SK-N-SH treated with all-trans-retinoic acid at 6 μM for 48 hours (cell line): ENCODE measurements around the gene FOXE1.

ENCODE experiments used
- ATAC-seq: fragments of 200-7000 bp; cut with Tn5 transposase; 3 replicates; pipeline ENCODE4 v1.9.1; 2020; ENCODE audit warnings: mild to moderate bottlenecking, moderate library complexity
- ARNTL ChIP-seq: fragments of 450-650 bp; formaldehyde crosslinking; IDR thresholded peaks from 2 replicates; pipeline ENCODE4 v1.5.0; 2020; ENCODE audit warnings: low read depth, mild to moderate bottlenecking, moderate library complexity, borderline replicate concordance
- BACH2 ChIP-seq: fragments of 250-450 bp; sonication (Bioruptor Pico); IDR thresholded peaks from 2 replicates; pipeline ENCODE4 v1.9.0; 2021; ENCODE audit warnings: mild to moderate bottlenecking, borderline replicate concordance
- CSDC2 ChIP-seq: fragments of 250-450 bp; sonication (Bioruptor Pico); IDR thresholded peaks from 2 replicates; pipeline ENCODE4 v1.5.0; 2020; ENCODE audit warnings: mild to moderate bottlenecking, moderate library complexity
- ESRRG ChIP-seq: fragments of 250-450 bp; sonication (Bioruptor Pico); IDR thresholded peaks from 2 replicates; pipeline ENCODE4 v1.6.1; 2021; ENCODE audit warnings: mild to moderate bottlenecking
- GLIS3 ChIP-seq: fragments of 250-450 bp; sonication (Bioruptor Pico); IDR thresholded peaks from 2 replicates; pipeline ENCODE4 v1.5.0; 2020; ENCODE audit warnings: mild to moderate bottlenecking, moderate library complexity
- ISL1 ChIP-seq: fragments of 250-450 bp; sonication (Bioruptor Pico); IDR thresholded peaks from 2 replicates; pipeline ENCODE4 v2.1.2; 2022; ENCODE audit warnings: mild to moderate bottlenecking, moderate library complexity
- OSR1 ChIP-seq: fragments of 250-450 bp; sonication (Bioruptor Pico); IDR thresholded peaks from 2 replicates; pipeline ENCODE4 v1.8.0; 2022; ENCODE audit warnings: moderate library complexity, mild to moderate bottlenecking, inconsistent platforms
- PATZ1 ChIP-seq: fragments of 250-450 bp; sonication (Bioruptor Pico); IDR thresholded peaks from 2 replicates; pipeline ENCODE4 v1.8.0; 2020; ENCODE audit warnings: mild to moderate bottlenecking, moderate library complexity, borderline replicate concordance
- POU6F1 ChIP-seq: fragments of 250-450 bp; sonication (Bioruptor Pico); IDR thresholded peaks from 2 replicates; pipeline ENCODE4 v1.8.0; 2021; ENCODE audit warnings: low read depth, mild to moderate bottlenecking, moderate library complexity, borderline replicate concordance
- PPARA ChIP-seq: fragments of 250-450 bp; sonication (Bioruptor Pico); IDR thresholded peaks from 2 replicates; pipeline ENCODE4 v1.5.0; 2020; ENCODE audit warnings: mild to moderate bottlenecking, borderline replicate concordance
- RARB ChIP-seq: fragments of 250-450 bp; sonication (Bioruptor Pico); IDR thresholded peaks from 2 replicates; pipeline ENCODE4 v1.8.0; 2021; ENCODE audit warnings: mild to moderate bottlenecking, moderate library complexity
- SNAI2 ChIP-seq: fragments of 250-450 bp; sonication (Bioruptor Pico); IDR thresholded peaks from 2 replicates; pipeline ENCODE4 v1.5.0; 2020; ENCODE audit warnings: mild to moderate bottlenecking, moderate library complexity
- TCF4 ChIP-seq: fragments of 250-450 bp; sonication (Bioruptor Pico); IDR thresholded peaks from 2 replicates; pipeline ENCODE4 v1.8.0; 2021; ENCODE audit warnings: mild to moderate bottlenecking, moderate library complexity, borderline replicate concordance
- TOX ChIP-seq: fragments of 250-450 bp; sonication (Bioruptor Pico); IDR thresholded peaks from 2 replicates; pipeline ENCODE4 v1.8.0; 2021; ENCODE audit warnings: mild to moderate bottlenecking, moderate library complexity, borderline replicate concordance
- ZC3H10 ChIP-seq: fragments of 250-450 bp; sonication (Bioruptor Pico); IDR thresholded peaks from 2 replicates; pipeline ENCODE4 v1.5.1; 2021; ENCODE audit warnings: mild to moderate bottlenecking, moderate library complexity
- ZFP3 ChIP-seq: fragments of 250-450 bp; sonication (Bioruptor Pico); IDR thresholded peaks from 2 replicates; pipeline ENCODE4 v1.5.0; 2020; ENCODE audit warnings: mild to moderate bottlenecking, moderate library complexity
- ZFP30 ChIP-seq: fragments of 450-650 bp; formaldehyde crosslinking; IDR thresholded peaks from 2 replicates; pipeline ENCODE4 v1.5.0; 2022; ENCODE audit warnings: mild to moderate bottlenecking, moderate library complexity
- ZNF565 ChIP-seq: fragments of 450-650 bp; formaldehyde crosslinking; conservative IDR thresholded peaks from 2 replicates; pipeline ENCODE4 v1.5.0; 2020; ENCODE audit warnings: low read depth, mild to moderate bottlenecking, moderate library complexity
- ZNF70 ChIP-seq: fragments of 450-650 bp; formaldehyde crosslinking; IDR thresholded peaks from 2 replicates; pipeline ENCODE4 v1.5.0; 2020; ENCODE audit warnings: mild to moderate bottlenecking, moderate library complexity
- ZNF8 ChIP-seq: fragments of 450-650 bp; formaldehyde crosslinking; IDR thresholded peaks from 2 replicates; pipeline ENCODE4 v1.5.0; 2020; ENCODE audit warnings: mild to moderate bottlenecking, moderate library complexity
- TF ChIP-seq, protein P1 (sequence below): fragments of 250-450 bp; sonication (Bioruptor Pico); IDR thresholded peaks from 2 replicates; pipeline ENCODE4 v1.5.1; 2020; ENCODE audit warnings: low read depth, mild to moderate bottlenecking, moderate library complexity
- TF ChIP-seq, protein P2 (sequence below): fragments of 250-450 bp; sonication (Bioruptor Pico); IDR thresholded peaks from 2 replicates; pipeline ENCODE4 v1.5.1; 2021; ENCODE audit warnings: mild to moderate bottlenecking, moderate library complexity

FOXE1 gene

DNA sequence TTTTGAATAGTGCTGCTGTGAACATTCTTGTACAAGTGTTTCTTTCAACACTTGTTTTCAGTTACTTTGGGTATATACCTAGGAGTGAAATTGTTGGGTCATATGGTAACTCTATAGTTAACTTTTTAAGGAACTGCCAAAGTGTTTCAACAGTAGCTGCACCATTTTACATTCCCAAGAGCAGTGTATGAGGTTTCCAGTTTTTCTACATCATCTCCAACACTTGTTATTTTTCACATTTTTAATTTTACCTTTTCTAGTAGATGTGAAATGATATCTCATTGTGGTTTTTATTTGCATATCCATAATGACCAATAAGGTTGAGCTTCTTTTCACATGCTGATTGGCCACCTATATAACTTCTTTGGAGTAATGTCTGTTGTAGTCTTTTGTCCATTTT lies 40.0 kb upstream of the FOXE1 start:
- TF ChIP-seq BACH2 (no peak), ESRRG (no peak), ZFP3 (no peak), PPARA (CRISPR knock-in tag) (no peak), CSDC2 (CRISPR knock-in tag) (no peak), ZNF565 (CRISPR knock-in tag) (no peak), TOX (CRISPR knock-in tag) (no peak), RARB (no peak), GLIS3 (CRISPR knock-in tag) (no peak), PATZ1 (CRISPR knock-in tag) (no peak), ZFP30 (no peak), OSR1 (CRISPR knock-in tag) (no peak), ZNF70 (no peak), SNAI2 (no peak), POU6F1 (CRISPR knock-in tag) (no peak), TCF4 (CRISPR knock-in tag) (no peak), ISL1 (no peak), ARNTL (CRISPR knock-in tag) (no peak)
- TF ChIP-seq, protein P1, sequence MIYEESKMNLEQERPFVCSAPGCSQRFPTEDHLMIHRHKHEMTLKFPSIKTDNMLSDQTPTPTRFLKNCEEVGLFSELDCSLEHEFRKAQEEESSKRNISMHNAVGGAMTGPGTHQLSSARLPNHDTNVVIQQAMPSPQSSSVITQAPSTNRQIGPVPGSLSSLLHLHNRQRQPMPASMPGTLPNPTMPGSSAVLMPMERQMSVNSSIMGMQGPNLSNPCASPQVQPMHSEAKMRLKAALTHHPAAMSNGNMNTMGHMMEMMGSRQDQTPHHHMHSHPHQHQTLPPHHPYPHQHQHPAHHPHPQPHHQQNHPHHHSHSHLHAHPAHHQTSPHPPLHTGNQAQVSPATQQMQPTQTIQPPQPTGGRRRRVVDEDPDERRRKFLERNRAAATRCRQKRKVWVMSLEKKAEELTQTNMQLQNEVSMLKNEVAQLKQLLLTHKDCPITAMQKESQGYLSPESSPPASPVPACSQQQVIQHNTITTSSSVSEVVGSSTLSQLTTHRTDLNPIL (CRISPR knock-in tag) = no peak
- no peak for ATAC-seq

DNA sequence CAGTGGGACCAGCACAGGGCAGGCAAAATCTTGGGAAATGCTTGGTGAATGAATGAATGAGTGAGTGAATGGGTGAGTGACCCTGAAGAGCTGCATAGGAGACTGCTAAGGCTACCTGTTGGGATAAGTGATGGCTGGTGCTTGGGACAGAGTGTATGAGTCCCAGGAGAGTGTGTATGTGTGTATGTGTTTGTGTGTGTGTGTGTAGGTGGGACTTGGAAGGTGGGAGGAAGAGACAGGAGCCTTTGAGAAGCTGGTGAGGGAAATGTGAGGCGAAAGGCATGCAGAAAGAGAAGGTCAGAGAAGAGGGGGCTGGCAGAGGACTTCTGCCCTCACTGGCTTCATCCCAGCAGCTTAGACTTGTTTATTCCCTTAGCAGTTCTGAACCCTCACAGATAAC lies 33.3 kb upstream of the FOXE1 start:
- TF ChIP-seq, protein P2, sequence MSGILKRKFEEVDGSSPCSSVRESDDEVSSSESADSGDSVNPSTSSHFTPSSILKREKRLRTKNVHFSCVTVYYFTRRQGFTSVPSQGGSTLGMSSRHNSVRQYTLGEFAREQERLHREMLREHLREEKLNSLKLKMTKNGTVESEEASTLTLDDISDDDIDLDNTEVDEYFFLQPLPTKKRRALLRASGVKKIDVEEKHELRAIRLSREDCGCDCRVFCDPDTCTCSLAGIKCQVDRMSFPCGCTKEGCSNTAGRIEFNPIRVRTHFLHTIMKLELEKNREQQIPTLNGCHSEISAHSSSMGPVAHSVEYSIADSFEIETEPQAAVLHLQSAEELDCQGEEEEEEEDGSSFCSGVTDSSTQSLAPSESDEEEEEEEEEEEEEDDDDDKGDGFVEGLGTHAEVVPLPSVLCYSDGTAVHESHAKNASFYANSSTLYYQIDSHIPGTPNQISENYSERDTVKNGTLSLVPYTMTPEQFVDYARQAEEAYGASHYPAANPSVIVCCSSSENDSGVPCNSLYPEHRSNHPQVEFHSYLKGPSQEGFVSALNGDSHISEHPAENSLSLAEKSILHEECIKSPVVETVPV = no peak
- TF ChIP-seq ZFP3 = no peak
- TF ChIP-seq ISL1 = no peak
- no peak for TF ChIP-seq ZFP30
- TF ChIP-seq CSDC2 (CRISPR knock-in tag) = no peak
- TF ChIP-seq, protein P1 (CRISPR knock-in tag) = no peak
- no peak for TF ChIP-seq ZNF8 (CRISPR knock-in tag)
- TF ChIP-seq OSR1 (CRISPR knock-in tag) = no peak
- TF ChIP-seq SNAI2 = no peak
- ATAC-seq = no peak

GRCh38 chr9:97820373-97820772 lies 32.7 kb upstream of the FOXE1 start:
- no peak for TF ChIP-seq GLIS3 (CRISPR knock-in tag)
- TF ChIP-seq, protein P2 = no peak
- TF ChIP-seq, protein P1 (CRISPR knock-in tag) = no peak
- no peak for TF ChIP-seq ESRRG
- TF ChIP-seq BACH2 = no peak
- no peak for TF ChIP-seq ZC3H10 (CRISPR knock-in tag)
- no peak for TF ChIP-seq TCF4 (CRISPR knock-in tag)
- no peak for ATAC-seq
